Suprapubic skin (tissue), 4 donors: ENCODE data around the gene CLASP1.

ENCODE experiments used
- CTCF ChIP-seq, 2 donors: fragments of 200-600 bp in 1 of 2; fragments of 450-650 bp in 1 of 2; sonication (generic) in 1 of 2; IDR thresholded peaks; one replicate each; pipeline ENCODE4 v1.5.1; 2016 to 2019; ENCODE audit warnings: antibody characterized with exemption in 2 of 2, mild to moderate bottlenecking in 1 of 2, moderate library complexity in 1 of 2
- EP300 ChIP-seq: sonication (generic); formaldehyde crosslinking; IDR thresholded peaks from one replicate; pipeline ENCODE4 v1.6.1; 2017; ENCODE audit warnings: antibody characterized with exemption
- POLR2A ChIP-seq, 2 donors: fragments of 450-650 bp; IDR thresholded peaks; one replicate each; pipeline ENCODE4 v1.6.1; 2017; ENCODE audit warnings: antibody characterized with exemption in 2 of 2, mild to moderate bottlenecking in 2 of 2, moderate library complexity in 2 of 2
- POLR2AphosphoS5 ChIP-seq, 3 donors: sonication (generic); formaldehyde crosslinking; IDR thresholded peaks; one replicate each; pipeline ENCODE4 v1.6.1; 2017; ENCODE audit warnings: antibody characterized with exemption in 3 of 3

- no peak for TF ChIP-seq POLR2A (IDR thresholded peaks at IDR 0.05)
- TF ChIP-seq CTCF (IDR thresholded peaks at IDR 0.05): no peak
- no peak for TF ChIP-seq POLR2AphosphoS5 (IDR thresholded peaks at IDR 0.05)
- no peak for TF ChIP-seq EP300
Observed at GRCh38 chr2:121598087-121598486, 51.2 kb downstream of the CLASP1 start.
